Heart left ventricle (tissue), 16 donors: ENCODE measurements around the gene CDX2. TPM values are rescaled to one million over a fixed set of nuclear protein-coding genes. Genes with fewer than 3 reads are reported as not detected.
A peak's percentile ranks its signal among the peaks of the same experiment; 100 is the strongest.

Experiments
- ATAC-seq, 4 donors: fragments of 200-7000 bp; cut with Tn5 transposase; one replicate each; pipeline ENCODE4 v1.9.1; 2020 to 2022; ENCODE audit warnings: moderate library complexity in 4 of 4, mild to moderate bottlenecking in 3 of 4, moderate number of reproducible peaks in 1 of 4
- DNase-seq, 5 donors: peaks; one replicate each; pipeline ENCODE4 v3.0.0-alpha.2; 2020
- H3K27ac ChIP-seq, 12 donors: fragments of 200-600 bp; sonication (generic) in 4 of 12; one replicate each; pipeline versions ENCODE4 v1.5.0 to v1.8.0; 2016 to 2022; ENCODE audit warnings: mild to moderate bottlenecking in 2 of 12
- H3K27me3 ChIP-seq, 9 donors: fragments of 200-600 bp; sonication (generic) in 2 of 9; one replicate each; pipeline versions ENCODE4 v1.5.1 to v1.8.0; 2016 to 2022; ENCODE audit warnings: mild to moderate bottlenecking in 3 of 9
- H3K36me3 ChIP-seq, 9 donors: fragments of 200-600 bp; sonication (generic) in 2 of 9; one replicate each; pipeline versions ENCODE4 v1.5.0 to v1.8.0; 2018 to 2022; ENCODE audit warnings: mild to moderate bottlenecking in 2 of 9
- H3K4me1 ChIP-seq, 12 donors: fragments of 200-600 bp; sonication (generic) in 4 of 12; one replicate each; pipeline versions ENCODE4 v1.5.0 to v1.8.0; 2016 to 2022; ENCODE audit warnings: mild to moderate bottlenecking in 3 of 12
- H3K4me3 ChIP-seq, 12 donors: fragments of 200-600 bp; sonication (generic) in 4 of 12; one replicate each; pipeline versions ENCODE4 v1.5.0 to v1.8.0; 2017 to 2022; ENCODE audit warnings: mild to moderate bottlenecking in 9 of 12, moderate library complexity in 4 of 12
- H3K9me3 ChIP-seq, 12 donors: fragments of 200-600 bp; sonication (generic) in 4 of 12; one replicate each; pipeline versions ENCODE4 v1.5.0 to v1.8.0; 2016 to 2022; ENCODE audit warnings: mild to moderate bottlenecking in 1 of 12
- CTCF ChIP-seq, 12 donors: fragments of 200-600 bp; sonication (generic) in 4 of 12; IDR thresholded peaks; one replicate each; pipeline versions ENCODE4 v1.5.0 to v1.8.0; 2018 to 2022; ENCODE audit warnings: antibody characterized with exemption in 12 of 12, mild to moderate bottlenecking in 5 of 12
- POLR2A ChIP-seq, 2 donors: fragments of 450-650 bp; IDR thresholded peaks; one replicate each; pipeline ENCODE4 v1.6.1; 2017; ENCODE audit warnings: antibody characterized with exemption in 2 of 2, mild to moderate bottlenecking in 2 of 2, moderate library complexity in 2 of 2
- WGBS, 4 donors: extraction: QIAGEN DNeasy Blood & Tissue Kit in 2 of 4; methylation state at CpG; one replicate each; pipeline versions ENCODE4 v1.1.5 to v1.1.7; 2013 to 2018; 5-methylcytosine and 5-hydroxymethylcytosine counted together
- intact Hi-C, 10 donors: fragments of 100-400 bp; cut with DNase I; formaldehyde crosslinking; loops; one replicate each; pipeline versions ENCODE4 v1.11.1 to v1.14.2; 2022
- polyA plus RNA-seq, 2 donors: library from polyadenylated mRNA; stranded (reverse); fragments of 200-250 nt; gene quantifications; one replicate each; pipeline ENCODE4 v1.2.3, GENCODE V29; 2013
- total RNA-seq, 9 donors: library from RNA; depleted of rRNA in 2 of 9; stranded (reverse); fragments of >200 nt in 2 of 9; fragmentation: NEBNext Ultra II Directional in 3 of 9; extraction: Animal tissue kit (Norgen Biotek cat#: 25700) in 3 of 9; gene quantifications; one replicate each; pipeline versions ENCODE4 v1.1.0 to v1.2.4, GENCODE V29; 2016 to 2023
- donor health status: ischemic (EF 13 %, LVEDD 7.1; RV severe dilation, severe dysfunction).
- donor health status: healthy with polysubstance abuse.
- donor health status: DM: no; HTN: yes; CAD: no.
- donor health status: DM: no; HTN: no; CAD: no.
- donor health status: ischemic (EF 25% LVEDD 6.9; RV normal size, moderate dysfunction).
- donor health status: ischemic (EF 25% LVEDD 5.7; RV mildly dilated, moderate dysfunction).
- donor health status: healthy.
- donor health status: DM: yes; HTN: yes; CAD: no.
- donor health status: ischemic (EF 35%, LVEDD 5.7; RV mildly dilated, moderate dysfunction).
- donor health status: nonischemic (EF 11% LVEDD 7.7; RV severe dilation, severe dysfunction).
- donor health status: DM: yes; HTN: yes; CAD: no.
- donor health status: PGD.
- donor health status: ischemic (EF 29% LVEDD 5.4; RV normal size, mild dysfunction).
- donor health status: nonischemic (EF 23%, LVEDD 6.1; RV moderate dilation, normal function).

CDX2 gene
- total and polyA plus RNA-seq, 11 donors: not detected

GRCh38 chr13:27922883-27923612, 46.1 kb downstream of the CDX2 start:
- ATAC-seq: no peak
- Histone ChIP-seq H3K36me3 (no peaks in the 10 kb centered on the region), H3K4me1 (peaks cover 0 to 42% (median 18%) of the 10 kb centered on the region in 12 donors), H3K4me3 (no peak overlapping the region), H3K27ac (no peak overlapping the region), H3K27me3 (peaks cover 88 to 100% (median 98%) of the 10 kb centered on the region in 9 donors), H3K9me3 (no peaks in the 10 kb centered on the region)
- no peak for DNase-seq
- intact Hi-C loops: loop anchor here in 2 of 10 donors (5.0 to 10.0 kb wide), 2 partner anchors 44 to 1628 kb away; partner anchors contain the start of gene CDX2 (in 1 of the 2)
- 4 to 7% (median 5%) methylated on average over 16 to 24 of the region's 24 CpGs for WGBS, 4 donors
- TF ChIP-seq POLR2A (IDR thresholded peaks at IDR 0.05) (no peak), CTCF (IDR thresholded peaks at IDR 0.05) (no peak)

GRCh38 chr13:27921961-27922882, 46.9 kb downstream of the CDX2 start:
- Histone ChIP-seq H3K27ac (no peak overlapping the region), H3K36me3 (no peaks in the 10 kb centered on the region), H3K4me3 (peak overlapping the region in 1 of 12 donors; percentile 17), H3K9me3 (no peaks in the 10 kb centered on the region), H3K4me1 (peaks cover 0 to 50% (median 23%) of the 10 kb centered on the region in 12 donors), H3K27me3 (peaks cover 88 to 100% (median 98%) of the 10 kb centered on the region in 9 donors)
- no peak for ATAC-seq
- intact Hi-C loops: loop anchor here in 2 of 10 donors (5.0 to 10.0 kb wide), 2 partner anchors 45 to 1627 kb away; partner anchors contain the start of gene CDX2 (in 1 of the 2)
- 5 to 7% (median 5%) methylated on average over 21 to 39 of the region's 39 CpGs for WGBS, 4 donors
- no peak for TF ChIP-seq CTCF (IDR thresholded peaks at IDR 0.05)
- no peak for TF ChIP-seq POLR2A (IDR thresholded peaks at IDR 0.05)
- DNase-seq: no peak

- DNase-seq: no peak
- ATAC-seq: no peak
- Histone ChIP-seq H3K27ac (no peak overlapping the region), H3K27me3 (peaks cover 86 to 100% (median 98%) of the 10 kb centered on the region in 9 donors), H3K4me3 (peak overlapping the region in 11 of 12 donors; percentile 17 to 48 (median 32)), H3K4me1 (peaks cover 0 to 53% (median 25%) of the 10 kb centered on the region in 12 donors), H3K9me3 (no peaks in the 10 kb centered on the region), H3K36me3 (no peaks in the 10 kb centered on the region)
- intact Hi-C loops: loop anchor here in 2 of 10 donors (5.0 to 10.0 kb wide), 2 partner anchors 46 to 1627 kb away; partner anchors contain the start of gene CDX2 (in 1 of the 2)
- no peak for TF ChIP-seq POLR2A (IDR thresholded peaks at IDR 0.05)
- 1 to 4% (median 3%) methylated on average over 17 to 41 of the region's 41 CpGs for WGBS, 4 donors
Measured at GRCh38 chr13:27921421-27921960, 47.6 kb downstream of the CDX2 start.

- TF ChIP-seq POLR2A (IDR thresholded peaks at IDR 0.05): no peak
- no peak for TF ChIP-seq CTCF (IDR thresholded peaks at IDR 0.05)
- WGBS, 4 donors: 0 to 1% (median 1%) methylated on average over 30 to 40 of the region's 40 CpGs
- ATAC-seq (peak in 1 of 4 donors; percentile 38), DNase-seq (no peak)
- peaks cover 0 to 53% (median 25%) of the 10 kb centered on the region in 12 donors for H3K4me1 ChIP-seq
- H3K4me3 ChIP-seq: peak overlapping the region; percentile 12 to 48 (median 32)
- intact Hi-C loops: loop anchor here in 2 of 10 donors (5.0 to 10.0 kb wide), 2 partner anchors 46 to 1626 kb away; partner anchors contain the start of gene CDX2 (in 1 of the 2)
- no peak overlapping the region for H3K27ac ChIP-seq
- no peaks in the 10 kb centered on the region for H3K36me3 ChIP-seq
- peaks cover 79 to 100% (median 98%) of the 10 kb centered on the region in 9 donors for H3K27me3 ChIP-seq
- H3K9me3 ChIP-seq: no peaks in the 10 kb centered on the region
Measured at GRCh38 chr13:27920677-27921420, 48.3 kb downstream of the CDX2 start.
